NCI-H2171 (cell line): ENCODE results near the gene GRM4.
"Not testable (repeated sequence)": the region's sequence is repeated elsewhere in the genome, so short reads cannot be mapped to it uniquely, and the experiment has no call there.

Experiments
- DNase-seq: peaks from one replicate; lab custom pipeline; 2025; lab: John Stamatoyannopoulos, UW

GRM4 gene

GRCh38 chr6:34021554-34022190 lies 124.2 kb downstream of the GRM4 start:
- DNase-seq, result peak; percentile 44

GRCh38 chr6:34020807-34021553 lies 124.9 kb downstream of the GRM4 start:
- DNase-seq, result no peak

- no peak for DNase-seq
These were observed 125.6 kb downstream of the GRM4 start for GRCh38 chr6:34020278-34020677.

- no peak for DNase-seq
These were observed 126.8 kb downstream of the GRM4 start for GRCh38 chr6:34018961-34019606.

- no peak for DNase-seq
These were observed 127.9 kb downstream of the GRM4 start for GRCh38 chr6:34018026-34018425.

GRCh38 chr6:34017106-34017805 lies 128.6 kb downstream of the GRM4 start:
- DNase-seq, result no peak

- DNase-seq, result not testable (repeated sequence)
These were observed 129.3 kb downstream of the GRM4 start for GRCh38 chr6:34016573-34016972.

GRCh38 chr6:34015586-34015985 lies 130.3 kb downstream of the GRM4 start:
- DNase-seq, result no peak

GRCh38 chr6:34011264-34011663 lies 134.6 kb downstream of the GRM4 start:
- no peak for DNase-seq

- DNase-seq, result no peak
These were observed 139.9 kb downstream of the GRM4 start for GRCh38 chr6:34005901-34006531.

GRCh38 chr6:34004706-34005105 lies 141.2 kb downstream of the GRM4 start:
- peak; percentile 86 for DNase-seq

- no peak for DNase-seq
These were observed 141.9 kb downstream of the GRM4 start for GRCh38 chr6:34003962-34004361.

- DNase-seq, result no peak
These were observed 143.9 kb downstream of the GRM4 start for GRCh38 chr6:34001706-34002621.

GRCh38 chr6:34000281-34000680 lies 145.6 kb downstream of the GRM4 start:
- no peak for DNase-seq

- no peak for DNase-seq
These were observed 146.3 kb downstream of the GRM4 start for GRCh38 chr6:33999567-33999966.

- no peak for DNase-seq
These were observed 147.2 kb downstream of the GRM4 start for GRCh38 chr6:33998660-33999059.

GRCh38 chr6:33997265-33997664 lies 148.6 kb downstream of the GRM4 start:
- DNase-seq, result no peak

- no peak for DNase-seq
These were observed 149.8 kb downstream of the GRM4 start for GRCh38 chr6:33996120-33996475.

- no peak for DNase-seq
These were observed 150.4 kb downstream of the GRM4 start for GRCh38 chr6:33995309-33996119.
